Raji (cell line): Measurements from ENCODE around the gene FKBP3.

Experiments used
- POLR2A ChIP-seq: IDR thresholded peaks from 2 replicates; pipeline ENCODE4 v1.6.1; 2011; ENCODE audit warnings: low read depth, low read length, control low read depth; ENCODE audit not compliant: insufficient read depth

FKBP3 gene

GRCh38 chr14:45082420-45082819 is 51.9 kb downstream of the FKBP3 start:
- TF ChIP-seq POLR2A: no peak

- no peak for TF ChIP-seq POLR2A
Measured at GRCh38 chr14:45078323-45078722, 56.0 kb downstream of the FKBP3 start.

GRCh38 chr14:45073231-45073879 is 60.9 kb downstream of the FKBP3 start:
- TF ChIP-seq POLR2A: no peak

- TF ChIP-seq POLR2A: no peak
Measured at GRCh38 chr14:45072126-45072525, 62.2 kb downstream of the FKBP3 start.

- no peak for TF ChIP-seq POLR2A
Measured at GRCh38 chr14:45070215-45070614, 64.1 kb downstream of the FKBP3 start.

- no peak for TF ChIP-seq POLR2A
Measured at GRCh38 chr14:45068396-45068795, 65.9 kb downstream of the FKBP3 start.

GRCh38 chr14:45066667-45067066 is 67.6 kb downstream of the FKBP3 start:
- TF ChIP-seq POLR2A: no peak

- TF ChIP-seq POLR2A: no peak
Measured at GRCh38 chr14:45065956-45066355, 68.3 kb downstream of the FKBP3 start.
